T47D (cell line): ENCODE results near the gene PCDHA4.

ENCODE experiments used
- DNase-seq, 2 experiments: peaks; one replicate each; pipeline versions ENCODE4 v3.0.0 to v3.0.0-alpha.2; 2011 to 2012; ENCODE audit warnings: low read depth in 1 of 2, low spot score in 1 of 2
- JUND ChIP-seq: IDR thresholded peaks from 2 replicates; pipeline ENCODE4 v1.6.1; 2012; ENCODE audit warnings: low read depth
- in situ Hi-C: cut with HindIII; loops from 2 replicates; pipeline ENCODE4 v1.10.0; 2016; ENCODE audit warnings: low sequenced_read_pairs, low pct_unique_long_range_greater_than_20kb

Gene PCDHA4

DNA sequence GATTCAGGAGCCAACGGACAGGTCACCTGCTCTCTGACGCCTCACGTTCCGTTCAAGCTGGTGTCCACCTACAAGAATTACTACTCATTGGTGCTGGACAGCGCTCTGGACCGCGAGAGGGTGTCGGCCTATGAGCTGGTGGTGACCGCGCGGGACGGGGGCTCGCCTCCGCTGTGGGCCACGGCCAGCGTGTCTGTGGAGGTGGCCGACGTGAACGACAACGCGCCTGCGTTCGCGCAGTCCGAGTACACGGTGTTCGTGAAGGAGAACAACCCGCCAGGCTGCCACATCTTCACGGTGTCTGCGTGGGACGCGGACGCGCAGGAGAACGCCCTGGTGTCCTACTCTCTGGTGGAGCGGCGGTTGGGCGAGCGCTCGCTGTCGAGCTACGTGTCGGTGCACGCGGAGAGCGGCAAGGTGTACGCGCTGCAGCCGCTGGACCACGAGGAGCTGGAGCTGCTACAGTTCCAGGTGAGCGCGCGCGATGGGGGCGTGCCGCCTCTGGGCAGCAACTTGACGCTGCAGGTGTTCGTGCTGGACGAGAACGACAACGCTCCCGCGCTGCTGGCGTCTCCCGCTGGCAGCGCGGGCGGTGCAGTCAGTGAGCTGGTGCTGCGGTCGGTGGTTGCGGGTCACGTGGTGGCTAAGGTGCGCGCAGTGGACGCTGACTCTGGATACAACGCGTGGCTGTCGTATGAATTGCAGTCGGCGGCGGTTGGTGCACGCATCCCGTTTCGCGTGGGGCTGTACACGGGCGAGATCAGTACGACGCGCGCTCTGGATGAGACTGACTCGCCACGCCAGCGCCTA, 50.5 kb downstream of the PCDHA4 start:
- in situ Hi-C loops = no loop called here
- DNase-seq = no peak
- no peak for TF ChIP-seq JUND

DNA sequence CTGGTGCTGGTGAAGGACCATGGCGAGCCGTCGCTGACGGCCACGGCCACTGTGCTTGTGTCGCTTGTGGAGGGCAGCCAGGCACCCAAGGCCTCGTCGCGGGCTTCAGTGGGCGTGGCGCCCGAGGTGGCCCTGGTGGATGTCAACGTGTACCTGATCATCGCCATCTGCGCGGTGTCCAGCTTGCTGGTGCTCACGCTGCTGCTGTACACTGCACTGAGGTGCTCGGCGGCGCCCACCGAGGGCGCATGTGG, 51.0 kb downstream of the PCDHA4 start:
- no peak for DNase-seq
- in situ Hi-C loops = no loop called here
- no peak for TF ChIP-seq JUND

GRCh38 chr5:140862441-140863295, 55.8 kb downstream of the PCDHA4 start:
- in situ Hi-C loops = no loop called here
- no peak for DNase-seq
- no peak for TF ChIP-seq JUND
